GM19455 (cell line): ENCODE data around the gene CCDC187.
"Not testable (repeated sequence)": the region's sequence is repeated elsewhere in the genome, so short reads cannot be mapped to it uniquely, and the experiment has no call there.

Source experiments
- ATAC-seq: cut with Tn5 transposase; IDR thresholded peaks from one replicate; pipeline ENCODE4 v1.9.1; 2021; ENCODE audit not compliant: unreplicated experiment

The CCDC187 gene

GRCh38 chr9:136327304-136327974, 23.5 kb upstream of the CCDC187 start, which contains the start of gene GPSM1:
Gene GPSM1 (plus strand): TSS chr9:136327539. CDS start chr9:136327696, 157 bp downstream.
- ATAC-seq = no peak

GRCh38 chr9:136326761-136327303, 22.9 kb upstream of the CCDC187 start:
- ATAC-seq = no peak

- ATAC-seq = no peak
These were observed 22.3 kb upstream of the CCDC187 start for GRCh38 chr9:136326061-136326760.

GRCh38 chr9:136325358-136325757, 21.5 kb upstream of the CCDC187 start:
- ATAC-seq = no peak

- no peak for ATAC-seq
These were observed 20.8 kb upstream of the CCDC187 start for GRCh38 chr9:136324501-136325300.

- no peak for ATAC-seq
These were observed 19.5 kb upstream of the CCDC187 start for GRCh38 chr9:136323371-136323789.

GRCh38 chr9:136322756-136323330, 18.9 kb upstream of the CCDC187 start:
- no peak for ATAC-seq

- no peak for ATAC-seq
These were observed 17.7 kb upstream of the CCDC187 start for GRCh38 chr9:136321561-136321960.

GRCh38 chr9:136320972-136321371, 17.1 kb upstream of the CCDC187 start:
- ATAC-seq = not testable (repeated sequence)

- not testable (repeated sequence) for ATAC-seq
These were observed 16.1 kb upstream of the CCDC187 start for GRCh38 chr9:136319955-136320354.

- ATAC-seq = not testable (repeated sequence)
These were observed 15.3 kb upstream of the CCDC187 start for GRCh38 chr9:136319244-136319643.

GRCh38 chr9:136318776-136319241, 14.9 kb upstream of the CCDC187 start:
- no peak for ATAC-seq

GRCh38 chr9:136318111-136318775, 14.3 kb upstream of the CCDC187 start:
- ATAC-seq = no peak

- ATAC-seq = no peak
These were observed 13.8 kb upstream of the CCDC187 start for GRCh38 chr9:136317695-136318094.

GRCh38 chr9:136316896-136317676, 13.2 kb upstream of the CCDC187 start:
- no peak for ATAC-seq

- ATAC-seq = no peak
These were observed 12.4 kb upstream of the CCDC187 start for GRCh38 chr9:136316271-136316751.

GRCh38 chr9:136314944-136315343, 11.1 kb upstream of the CCDC187 start:
- ATAC-seq = no peak

- no peak for ATAC-seq
These were observed 10.1 kb upstream of the CCDC187 start for GRCh38 chr9:136314056-136314416.
